GM12878 (cell line): Measurements from ENCODE around the gene SPATA9.

Experiments
- ASH2L ChIP-seq: fragments of 300-600, 200-600 bp; sonication (generic); IDR thresholded peaks from 2 replicates; pipeline ENCODE4 v1.6.1; 2017; ENCODE audit warnings: low read depth, mild to moderate bottlenecking, borderline replicate concordance
- CTCF ChIP-seq, 3 experiments: IDR thresholded peaks in 2 of 3; conservative IDR thresholded peaks in 1 of 3; 2 replicates each; pipeline ENCODE4 v1.5.1; 2011; ENCODE audit warnings: low read depth in 3 of 3, low read length in 3 of 3, mild to moderate bottlenecking in 3 of 3, control low read depth in 2 of 3, moderate library complexity in 2 of 3, inconsistent platforms in 1 of 3, mixed read lengths in 1 of 3; ENCODE audit not compliant: control insufficient read depth in 2 of 3, insufficient read depth in 1 of 3; ENCODE audit errors: extremely low read depth in 1 of 3
- NFYB ChIP-seq: IDR thresholded peaks from 2 replicates; pipeline ENCODE4 v1.6.1; 2011; ENCODE audit warnings: low read depth, mild to moderate bottlenecking, low read length, improper control_type of control experiment, moderate library complexity; ENCODE audit not compliant: insufficient read depth
- SIN3A ChIP-seq: IDR thresholded peaks from 2 replicates; pipeline ENCODE4 v1.6.1; 2012; ENCODE audit warnings: low read depth, low read length, improper control_type of control experiment
- SMAD1 ChIP-seq: fragments of 450-650 bp; IDR thresholded peaks from 2 replicates; pipeline ENCODE4 v1.6.1; 2018; ENCODE audit warnings: mild to moderate bottlenecking, low read depth; ENCODE audit not compliant: partially characterized antibody
- SMARCA5 ChIP-seq: fragments of 450-650 bp; IDR thresholded peaks from 2 replicates; pipeline ENCODE4 v1.6.1; 2017; ENCODE audit warnings: mild to moderate bottlenecking
- TAF1 ChIP-seq: IDR thresholded peaks from 2 replicates; pipeline ENCODE4 v1.6.1; 2011; ENCODE audit warnings: mild to moderate bottlenecking, low read depth, low read length, borderline replicate concordance
- TF ChIP-seq, protein P1 (sequence below): IDR thresholded peaks from 2 replicates; pipeline ENCODE4 v1.6.1; 2012; ENCODE audit warnings: low read depth, low read length, improper control_type of control experiment
- TF ChIP-seq, protein P2 (sequence below): IDR thresholded peaks from 2 replicates; pipeline ENCODE4 v1.6.1; 2011; ENCODE audit warnings: mild to moderate bottlenecking, low read depth, low read length, moderate library complexity; ENCODE audit not compliant: insufficient replicate concordance

DNA sequence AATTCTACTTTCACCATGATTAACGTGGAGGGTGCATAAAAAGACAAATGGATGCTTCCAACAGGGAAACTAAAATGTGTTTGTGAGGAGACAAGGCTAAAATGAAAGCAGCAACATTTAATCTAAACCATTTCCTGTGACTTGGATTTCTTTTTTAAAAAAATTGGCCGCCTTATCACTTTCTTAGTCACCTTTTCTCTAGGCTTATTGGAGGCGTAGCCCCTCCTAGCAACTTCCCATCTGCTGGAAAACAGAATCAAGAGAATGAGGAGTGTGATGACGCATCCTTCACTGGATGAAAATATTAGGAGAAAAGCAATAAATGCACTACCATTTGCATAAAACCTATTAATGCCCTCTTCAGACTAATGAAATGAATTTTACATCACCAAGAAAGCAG lies 63.7 kb downstream of the SPATA9 start:
- no peak for TF ChIP-seq NFYB
- no peak for TF ChIP-seq SMAD1
- TF ChIP-seq ASH2L: no peak
- TF ChIP-seq SMARCA5: no peak
- TF ChIP-seq, protein P1, sequence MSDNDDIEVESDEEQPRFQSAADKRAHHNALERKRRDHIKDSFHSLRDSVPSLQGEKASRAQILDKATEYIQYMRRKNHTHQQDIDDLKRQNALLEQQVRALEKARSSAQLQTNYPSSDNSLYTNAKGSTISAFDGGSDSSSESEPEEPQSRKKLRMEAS: no peak
- no peak for TF ChIP-seq TAF1
- TF ChIP-seq CTCF (IDR thresholded peaks at IDR 0.05 in 2 of 3, conservative IDR thresholded peaks at IDR 0.05 in 1 of 3; ENCODE audit: control insufficient read depth in 2 of 3, extremely low read depth in 1 of 3, insufficient read depth in 1 of 3, low read depth in 3 of 3, low read length in 3 of 3): no peak
- TF ChIP-seq, protein P2, sequence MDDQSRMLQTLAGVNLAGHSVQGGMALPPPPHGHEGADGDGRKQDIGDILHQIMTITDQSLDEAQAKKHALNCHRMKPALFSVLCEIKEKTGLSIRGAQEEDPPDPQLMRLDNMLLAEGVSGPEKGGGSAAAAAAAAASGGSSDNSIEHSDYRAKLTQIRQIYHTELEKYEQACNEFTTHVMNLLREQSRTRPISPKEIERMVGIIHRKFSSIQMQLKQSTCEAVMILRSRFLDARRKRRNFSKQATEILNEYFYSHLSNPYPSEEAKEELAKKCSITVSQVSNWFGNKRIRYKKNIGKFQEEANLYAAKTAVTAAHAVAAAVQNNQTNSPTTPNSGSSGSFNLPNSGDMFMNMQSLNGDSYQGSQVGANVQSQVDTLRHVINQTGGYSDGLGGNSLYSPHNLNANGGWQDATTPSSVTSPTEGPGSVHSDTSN: no peak
- TF ChIP-seq SIN3A: no peak
